HG02623 (cell line): ENCODE measurements around the gene SOCS6.

Experiments used
- ATAC-seq: cut with Tn5 transposase; IDR thresholded peaks from one replicate; pipeline ENCODE4 v1.9.1; 2021; ENCODE audit warnings: moderate library complexity; ENCODE audit not compliant: unreplicated experiment

Gene SOCS6

GRCh38 chr18:70288171-70288850, 534 bp upstream of the SOCS6 start:
- ATAC-seq, result peak; percentile 19

GRCh38 chr18:70289351-70290312, 787 bp downstream of the SOCS6 start:
- ATAC-seq, result peak; percentile 43

GRCh38 chr18:70290482-70291294, 1.8 kb downstream of the SOCS6 start:
- no peak for ATAC-seq

GRCh38 chr18:70291295-70291574, 2.4 kb downstream of the SOCS6 start:
- no peak for ATAC-seq

GRCh38 chr18:70292628-70293027, 3.8 kb downstream of the SOCS6 start:
- no peak for ATAC-seq

GRCh38 chr18:70293166-70293565, 4.3 kb downstream of the SOCS6 start:
- ATAC-seq, result no peak

- no peak for ATAC-seq
Measured at GRCh38 chr18:70294471-70295191, 5.8 kb downstream of the SOCS6 start.

GRCh38 chr18:70295192-70296188, 6.6 kb downstream of the SOCS6 start:
- no peak for ATAC-seq

- no peak for ATAC-seq
Measured at GRCh38 chr18:70296289-70296688, 7.4 kb downstream of the SOCS6 start.

- no peak for ATAC-seq
Measured at GRCh38 chr18:70296781-70297180, 7.9 kb downstream of the SOCS6 start.

- no peak for ATAC-seq
Measured at GRCh38 chr18:70299393-70299792, 10.5 kb downstream of the SOCS6 start.

GRCh38 chr18:70301667-70302066, 12.8 kb downstream of the SOCS6 start:
- no peak for ATAC-seq

- no peak for ATAC-seq
Measured at GRCh38 chr18:70308555-70309294, 19.9 kb downstream of the SOCS6 start.

- no peak for ATAC-seq
Measured at GRCh38 chr18:70310560-70311320, 21.9 kb downstream of the SOCS6 start.

GRCh38 chr18:70311726-70312125, 22.9 kb downstream of the SOCS6 start:
- no peak for ATAC-seq

- ATAC-seq, result no peak
Measured at GRCh38 chr18:70313640-70314039, 24.8 kb downstream of the SOCS6 start.

- ATAC-seq, result no peak
Measured at GRCh38 chr18:70314151-70314782, 25.4 kb downstream of the SOCS6 start.

GRCh38 chr18:70319187-70319586, 30.3 kb downstream of the SOCS6 start:
- no peak for ATAC-seq
